Thyroid gland (tissue), 4 donors: ENCODE measurements around the gene ZNF266. TPM values are rescaled to one million over a fixed set of nuclear protein-coding genes. Genes with fewer than 3 reads are reported as not detected.

ENCODE experiments used
- DNase-seq, 2 donors: peaks; one replicate each; pipeline ENCODE4 v3.0.0-alpha.2; 2019
- H3K27ac ChIP-seq, 3 donors: fragments of 200-600 bp; sonication (generic); 1 replicate in 2 of 3; 2 replicates in 1 of 3; pipeline ENCODE4 v1.5.1; 2016 to 2019; ENCODE audit warnings: mild to moderate bottlenecking in 1 of 3, moderate library complexity in 1 of 3
- H3K27me3 ChIP-seq: fragments of 200-600 bp; sonication (generic); one replicate; pipeline ENCODE4 v1.5.1; 2019
- H3K36me3 ChIP-seq, 2 donors: fragments of 200-600 bp; sonication (generic); one replicate each; pipeline ENCODE4 v1.5.1; 2016 to 2019
- H3K4me1 ChIP-seq, 2 donors: fragments of 200-600 bp; sonication (generic); one replicate each; pipeline ENCODE4 v1.5.1; 2017 to 2019
- H3K4me3 ChIP-seq, 3 donors: fragments of 200-600 bp; sonication (generic); replicated peaks in 1 of 3; 1 replicate in 2 of 3; 2 replicates in 1 of 3; pipeline ENCODE4 v1.5.1; 2016; ENCODE audit warnings: mild to moderate bottlenecking in 1 of 3
- H3K9me3 ChIP-seq: fragments of 200-600 bp; sonication (generic); one replicate; pipeline ENCODE4 v1.5.1; 2017
- POLR2A ChIP-seq, 2 donors: fragments of 450-650 bp; IDR thresholded peaks; one replicate each; pipeline ENCODE4 v1.6.1; 2017; ENCODE audit warnings: antibody characterized with exemption in 2 of 2, mild to moderate bottlenecking in 2 of 2, moderate library complexity in 1 of 2
- WGBS, 2 donors: methylation state at CpG; one replicate each; pipeline ENCODE4 v1.1.5; 2017; 5-methylcytosine and 5-hydroxymethylcytosine counted together
- intact Hi-C: fragments of 100-400 bp; cut with DNase I; formaldehyde crosslinking; loops from one replicate; pipeline ENCODE4 v1.15.1; 2023
- total RNA-seq, 4 donors: library from RNA; depleted of rRNA; stranded (reverse); fragments of >200 nt; gene quantifications; one replicate each; pipeline ENCODE4 v1.2.3, GENCODE V29; 2016
- TF ChIP-seq, protein P1 (sequence below), 6 experiments: fragments of 200-600 bp in 3 of 6; fragments of 450-650 bp in 3 of 6; sonication (generic) in 3 of 6; IDR thresholded peaks; one replicate each; pipeline ENCODE4 v1.5.1; 2016 to 2019; ENCODE audit warnings: antibody characterized with exemption in 6 of 6, mild to moderate bottlenecking in 2 of 6, inconsistent platforms in 1 of 6, moderate library complexity in 1 of 6

The ZNF266 gene
- total RNA-seq: 10 to 100 TPM; 29.6 to 42.2 (median 34.8) TPM

DNA sequence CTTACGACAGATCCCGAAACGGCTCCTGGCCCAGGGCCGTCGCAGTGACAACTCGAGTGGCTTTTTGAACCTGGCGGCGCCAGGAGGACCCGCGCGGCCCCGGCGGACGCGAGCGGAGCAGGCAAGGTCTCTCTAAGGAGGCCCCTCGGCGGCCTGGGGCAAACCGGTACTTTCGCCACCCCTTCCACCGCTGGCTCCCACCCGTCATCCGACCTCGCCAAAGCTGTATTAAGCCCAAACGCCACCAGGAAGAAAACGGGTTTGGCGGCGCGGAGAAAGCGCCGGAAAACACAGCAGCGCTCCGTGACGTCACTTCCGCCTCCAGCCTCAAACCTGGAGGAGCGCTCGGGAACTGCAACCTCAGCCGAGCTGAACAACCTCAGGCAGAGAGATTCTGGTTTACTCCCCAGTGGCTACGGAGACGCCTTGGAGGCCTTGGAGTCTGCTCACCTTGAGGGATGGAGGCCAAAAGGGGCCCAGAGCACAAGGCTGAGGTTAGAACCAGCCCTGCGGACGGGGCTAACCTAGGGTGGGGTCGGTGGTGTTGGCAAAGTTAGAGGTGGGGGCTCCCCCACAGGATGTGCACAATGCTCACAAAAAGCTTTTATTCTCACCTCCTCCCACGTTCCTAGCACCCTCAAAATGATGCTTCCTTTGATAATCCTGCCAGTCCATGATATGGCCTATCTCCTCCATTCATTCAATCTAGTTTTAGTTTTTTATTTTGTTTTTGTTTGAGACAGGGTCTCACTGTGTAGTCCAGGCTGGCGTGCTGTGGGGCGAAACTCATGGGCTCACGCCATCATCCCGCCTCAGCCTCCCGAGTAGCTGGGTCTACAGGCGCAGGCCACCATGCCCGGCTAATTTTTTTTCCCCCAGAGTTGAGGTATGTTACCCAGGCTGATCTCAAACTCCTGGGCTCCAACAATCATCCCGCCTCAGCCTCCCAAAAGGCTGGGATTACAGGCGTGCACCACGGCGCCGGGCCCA, at the start of gene ZNF266:
Gene ZNF266, minus strand, starts transcription at position 295 of the 990 bp plus-strand sequence. CDS start 15,484 bp downstream, outside the sequence.
- peak; percentile 89 to 90 for DNase-seq

DNA sequence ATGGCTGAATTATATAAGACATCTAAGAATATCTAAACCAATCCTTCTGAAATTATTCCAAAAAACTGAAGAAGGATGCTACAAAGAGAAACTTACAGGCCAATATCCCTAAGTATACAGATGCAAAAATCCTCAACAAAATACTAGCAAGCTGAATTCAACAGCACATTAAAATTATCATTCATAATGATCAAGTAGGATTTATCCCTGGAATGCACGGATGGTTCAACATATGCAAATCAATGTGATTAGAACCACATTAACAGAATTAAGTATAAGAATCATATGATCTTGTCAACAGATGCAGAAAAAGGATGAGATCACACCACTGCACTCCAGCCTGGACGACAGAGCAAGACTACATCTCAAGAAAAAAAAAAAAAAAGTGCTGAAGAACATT, 49.8 kb upstream of the ZNF266 start:
- H3K9me3 ChIP-seq: no peaks in the 10 kb centered on the region
- no peak for TF ChIP-seq POLR2A (IDR thresholded peaks at IDR 0.05)
- TF ChIP-seq, protein P1, sequence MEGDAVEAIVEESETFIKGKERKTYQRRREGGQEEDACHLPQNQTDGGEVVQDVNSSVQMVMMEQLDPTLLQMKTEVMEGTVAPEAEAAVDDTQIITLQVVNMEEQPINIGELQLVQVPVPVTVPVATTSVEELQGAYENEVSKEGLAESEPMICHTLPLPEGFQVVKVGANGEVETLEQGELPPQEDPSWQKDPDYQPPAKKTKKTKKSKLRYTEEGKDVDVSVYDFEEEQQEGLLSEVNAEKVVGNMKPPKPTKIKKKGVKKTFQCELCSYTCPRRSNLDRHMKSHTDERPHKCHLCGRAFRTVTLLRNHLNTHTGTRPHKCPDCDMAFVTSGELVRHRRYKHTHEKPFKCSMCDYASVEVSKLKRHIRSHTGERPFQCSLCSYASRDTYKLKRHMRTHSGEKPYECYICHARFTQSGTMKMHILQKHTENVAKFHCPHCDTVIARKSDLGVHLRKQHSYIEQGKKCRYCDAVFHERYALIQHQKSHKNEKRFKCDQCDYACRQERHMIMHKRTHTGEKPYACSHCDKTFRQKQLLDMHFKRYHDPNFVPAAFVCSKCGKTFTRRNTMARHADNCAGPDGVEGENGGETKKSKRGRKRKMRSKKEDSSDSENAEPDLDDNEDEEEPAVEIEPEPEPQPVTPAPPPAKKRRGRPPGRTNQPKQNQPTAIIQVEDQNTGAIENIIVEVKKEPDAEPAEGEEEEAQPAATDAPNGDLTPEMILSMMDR (IDR thresholded peaks at IDR 0.05): no peak
- no peaks in the 10 kb centered on the region for H3K27me3 ChIP-seq
- no peak for DNase-seq
- WGBS, 2 donors: 91 to 92% methylated on average over 2 of the region's 2 CpGs
- no peaks in the 10 kb centered on the region for H3K36me3 ChIP-seq
- H3K4me3 ChIP-seq: no peak overlapping the region
- intact Hi-C loops: no loop called here
- H3K27ac ChIP-seq: no peak overlapping the region
- no peaks in the 10 kb centered on the region for H3K4me1 ChIP-seq

More for the DNA sequence above, at the start of gene ZNF266:
- intact Hi-C loops: no loop called here
- Histone ChIP-seq H3K36me3 (peaks cover 3 to 8% of the 10 kb centered on the region in 2 donors), H3K9me3 (no peaks in the 10 kb centered on the region), H3K27me3 (no peaks in the 10 kb centered on the region), H3K4me1 (peaks cover 16 to 19% of the 10 kb centered on the region in 2 donors), H3K4me3 (peak within 1 kb of the TSS; percentile 40 to 84 (median 66)), H3K27ac (peak within 1 kb of the TSS; percentile 56 to 88 (median 86))
- 16 to 20% methylated on average over 42 to 43 of the region's 56 CpGs for WGBS, 2 donors
- peak in 1 of 2 donors; percentile 44 for TF ChIP-seq POLR2A (IDR thresholded peaks at IDR 0.05)
- TF ChIP-seq, protein P1 (IDR thresholded peaks at IDR 0.05): peak; percentile 76 to 88 (median 82)

DNA sequence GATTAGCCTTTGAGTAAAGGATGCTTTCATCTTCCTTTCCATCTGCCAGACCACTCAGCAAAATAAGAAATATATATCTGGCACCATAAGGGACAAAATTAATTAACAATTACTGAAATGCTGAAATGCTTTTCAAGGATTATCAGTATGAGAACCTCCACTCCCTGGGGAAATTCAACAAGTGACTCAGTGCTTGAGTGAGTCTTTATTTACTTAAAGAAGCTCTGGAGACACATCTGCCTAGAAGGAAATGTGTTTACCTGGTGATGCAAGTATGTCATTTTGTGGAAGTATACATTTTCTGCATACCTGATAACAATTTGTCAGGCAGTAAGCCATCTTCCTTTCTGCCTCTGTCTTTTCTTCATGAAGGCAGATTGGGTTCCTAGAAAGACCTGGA, 39.6 kb upstream of the ZNF266 start:
- Histone ChIP-seq H3K9me3 (no peaks in the 10 kb centered on the region), H3K27ac (no peak overlapping the region), H3K4me1 (no peaks in the 10 kb centered on the region), H3K36me3 (no peaks in the 10 kb centered on the region), H3K4me3 (no peak overlapping the region), H3K27me3 (no peaks in the 10 kb centered on the region)
- DNase-seq: no peak
- intact Hi-C loops: no loop called here
- no peak for TF ChIP-seq POLR2A (IDR thresholded peaks at IDR 0.05)

DNA sequence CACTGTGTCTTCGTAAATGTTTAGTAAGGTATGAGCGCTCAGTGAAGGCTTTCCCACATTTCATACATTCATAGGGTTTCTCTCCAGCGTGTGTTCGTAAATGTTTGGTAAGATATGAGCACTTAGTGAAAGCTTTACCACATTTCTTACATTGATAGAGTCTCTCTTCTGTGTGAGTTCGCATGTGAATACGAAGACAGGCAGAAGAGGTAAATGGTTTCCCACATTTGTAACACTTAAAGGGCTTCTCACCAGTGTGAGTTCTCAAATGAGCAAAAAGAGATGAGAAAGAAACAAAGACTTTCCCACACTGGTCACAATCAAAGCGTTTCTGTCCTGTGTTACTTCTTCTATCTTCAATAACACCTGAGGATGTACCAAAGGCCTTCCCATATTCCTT, 31.8 kb upstream of the ZNF266 start:
- H3K36me3 ChIP-seq: no peaks in the 10 kb centered on the region
- H3K4me3 ChIP-seq: no peak overlapping the region
- H3K4me1 ChIP-seq: no peaks in the 10 kb centered on the region
- 93 to 94% methylated on average over 7 of the region's 7 CpGs for WGBS, 2 donors
- no peak for TF ChIP-seq POLR2A (IDR thresholded peaks at IDR 0.05)
- TF ChIP-seq, protein P1 (IDR thresholded peaks at IDR 0.05): no peak
- intact Hi-C loops: no loop called here
- H3K27me3 ChIP-seq: no peaks in the 10 kb centered on the region
- H3K27ac ChIP-seq: no peak overlapping the region
- H3K9me3 ChIP-seq: no peaks in the 10 kb centered on the region
- DNase-seq: no peak

DNA sequence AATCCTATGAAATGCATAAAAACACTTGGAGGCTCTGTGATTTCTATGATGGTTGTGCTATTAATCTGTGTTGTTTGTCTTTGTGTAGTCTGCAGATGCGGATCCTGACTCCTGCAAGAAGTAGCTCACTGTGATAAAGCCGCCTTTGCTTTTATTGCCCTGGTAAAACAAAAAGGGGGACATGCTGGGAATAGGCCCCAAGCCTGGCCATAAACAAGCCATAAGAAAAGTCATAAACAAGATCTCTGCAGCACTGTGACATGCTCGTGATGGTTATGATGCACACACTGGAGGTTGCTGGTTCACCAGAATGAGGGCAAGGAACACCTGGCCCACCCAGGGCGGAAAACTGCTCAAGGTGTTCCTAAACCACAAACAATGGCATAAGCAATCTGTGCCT, 26.6 kb upstream of the ZNF266 start:
- DNase-seq: no peak
- 89 to 93% methylated on average over 4 of the region's 4 CpGs for WGBS, 2 donors
- intact Hi-C loops: no loop called here
- no peak overlapping the region for H3K27ac ChIP-seq
- no peaks in the 10 kb centered on the region for H3K4me1 ChIP-seq
- TF ChIP-seq, protein P1 (IDR thresholded peaks at IDR 0.05): no peak
- H3K36me3 ChIP-seq: no peaks in the 10 kb centered on the region
- H3K27me3 ChIP-seq: no peaks in the 10 kb centered on the region
- H3K4me3 ChIP-seq: no peak overlapping the region
- H3K9me3 ChIP-seq: no peaks in the 10 kb centered on the region
